HL-60/S4 (cell line): ENCODE measurements around the gene ZNF268.

Experiments
- in situ Hi-C: fragments of 300-500 bp; cut with MboI; formaldehyde crosslinking; loops from 2 replicates; pipeline ENCODE4 v1.14.3; 2022; ENCODE audit warnings: low sequenced_read_pairs

ZNF268 gene

DNA sequence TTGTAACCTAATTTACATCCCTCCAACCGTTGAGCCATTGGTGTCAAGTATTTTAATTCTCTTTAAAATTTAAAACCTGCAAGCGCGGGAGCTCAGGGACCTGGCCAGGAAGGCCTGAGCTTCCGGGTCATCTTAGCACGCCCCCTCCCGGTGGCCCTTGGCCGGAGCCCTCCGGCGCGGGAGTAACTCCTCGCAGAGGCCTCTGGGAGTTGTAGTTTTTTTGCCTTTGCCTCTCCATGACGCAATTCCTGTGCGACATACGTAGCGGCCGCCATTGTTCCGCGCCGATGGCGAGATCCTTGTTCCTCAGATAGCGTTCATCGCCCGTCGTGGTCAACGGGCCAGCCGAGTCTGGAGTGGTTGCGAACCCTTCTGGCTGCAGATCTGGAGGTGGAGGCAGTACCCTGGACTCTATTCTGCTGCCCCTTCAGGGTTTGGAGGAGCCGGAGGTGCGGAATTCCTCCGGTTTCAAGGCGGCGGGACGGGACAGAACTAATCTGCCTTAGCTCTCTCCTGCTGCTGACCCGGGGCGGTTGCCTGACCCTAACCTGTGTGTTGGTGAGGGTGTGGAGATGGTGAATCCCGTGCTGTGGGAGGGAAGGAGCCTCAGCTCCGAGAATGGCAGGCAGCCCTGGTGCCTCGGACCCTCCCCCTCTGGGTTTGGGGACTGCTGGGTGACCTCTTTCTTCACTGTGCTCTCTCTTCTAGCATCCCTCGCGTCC is at the start of gene ZNF268:
Gene ZNF268 (plus strand): TSS at position 258 of the 722 bp plus-strand sequence. CDS start 503 bp downstream, outside the sequence.
- in situ Hi-C loops: no loop called here

DNA sequence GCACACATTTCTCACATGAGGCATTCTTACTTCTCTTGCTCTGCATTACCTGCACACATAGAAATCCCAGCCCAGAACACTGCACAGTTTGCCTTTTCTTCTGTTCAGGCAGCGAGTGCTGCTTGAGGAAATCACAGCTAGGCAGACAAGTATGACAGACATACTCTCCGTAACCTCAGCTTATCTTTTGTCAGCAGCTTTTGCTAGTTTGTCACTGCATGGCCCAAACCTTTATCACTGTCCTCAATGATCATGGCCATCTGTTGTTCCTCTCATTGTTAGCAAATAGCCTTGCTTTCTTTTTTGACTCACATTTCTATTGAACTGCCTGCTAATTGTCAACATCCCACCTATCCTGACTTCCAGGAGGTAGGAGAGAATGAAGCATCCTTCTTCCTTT is 45.5 kb upstream of the ZNF268 start:
- in situ Hi-C loops: no loop called here

DNA sequence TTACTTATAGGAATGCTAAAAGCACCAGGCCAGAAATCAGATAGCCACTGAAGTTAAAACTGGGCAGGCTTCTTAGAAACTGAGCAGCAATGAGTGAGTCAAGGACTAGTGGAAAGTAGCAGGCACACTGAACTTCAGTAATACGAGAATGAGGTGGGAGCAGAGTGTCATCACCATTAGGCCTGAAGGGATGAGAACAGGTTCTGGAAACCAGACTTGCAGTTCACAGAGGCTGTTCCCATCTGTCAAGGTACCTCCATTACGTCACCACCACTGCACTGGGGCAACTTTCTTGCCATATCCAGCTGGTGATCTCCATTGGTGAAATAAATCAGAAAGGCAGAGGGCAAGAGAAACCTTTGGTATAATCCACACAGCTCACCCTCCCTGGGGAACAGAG is 35.3 kb upstream of the ZNF268 start:
- in situ Hi-C loops: no loop called here

GRCh38 chr12:133156125-133156690 is 25.1 kb upstream of the ZNF268 start:
- in situ Hi-C loops: no loop called here

DNA sequence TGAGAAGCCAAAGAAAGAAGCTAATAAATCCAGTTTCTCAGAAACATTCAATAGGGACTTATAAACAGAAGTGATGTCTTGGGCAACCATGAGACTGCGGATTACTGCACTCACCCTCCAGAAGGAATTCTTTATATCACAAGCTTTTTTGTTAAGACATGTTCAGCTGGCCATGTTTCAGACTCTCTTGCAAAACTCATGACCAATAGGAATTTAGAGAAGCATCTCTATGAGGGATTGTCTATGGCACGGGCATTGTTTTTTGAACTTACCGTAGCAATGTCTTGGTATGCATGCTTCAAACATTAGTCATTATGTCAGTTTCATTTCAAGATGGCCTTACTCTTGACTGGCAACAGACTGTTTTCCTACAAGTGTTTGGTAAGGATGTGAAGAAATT is 15.5 kb upstream of the ZNF268 start:
- in situ Hi-C loops: no loop called here

GRCh38 chr12:133172491-133172890 is 8.8 kb upstream of the ZNF268 start:
- in situ Hi-C loops: no loop called here

- in situ Hi-C loops: no loop called here
Measured at GRCh38 chr12:133174901-133175300, 6.4 kb upstream of the ZNF268 start.

DNA sequence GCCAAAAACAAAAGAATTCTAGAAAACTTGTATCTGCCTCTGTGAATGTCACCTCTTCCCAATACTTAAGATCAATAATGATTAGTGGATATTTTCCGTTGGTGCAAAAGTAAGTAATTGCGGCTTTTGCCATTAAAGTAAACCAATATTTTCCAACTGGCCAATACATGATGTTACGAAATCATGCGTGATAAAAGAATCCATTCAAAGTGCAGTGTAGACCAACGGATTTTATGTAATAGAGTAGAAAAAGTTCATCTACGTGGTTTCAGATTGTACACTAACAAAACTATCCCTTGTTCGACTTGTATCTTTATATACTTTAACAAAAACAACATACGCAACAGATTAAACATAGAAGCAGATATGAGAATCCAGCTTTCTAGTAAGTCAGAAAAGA is 626 bp upstream of the ZNF268 start:
- in situ Hi-C loops: no loop called here

- in situ Hi-C loops: no loop called here
Measured at GRCh38 chr12:133190176-133190575, 8.9 kb downstream of the ZNF268 start.

- in situ Hi-C loops: no loop called here
Measured at GRCh38 chr12:133192847-133193246, 11.6 kb downstream of the ZNF268 start.

- in situ Hi-C loops: no loop called here
Measured at GRCh38 chr12:133201888-133202287, 20.6 kb downstream of the ZNF268 start.

- in situ Hi-C loops: no loop called here
Measured at GRCh38 chr12:133202493-133203343, 21.4 kb downstream of the ZNF268 start.

DNA sequence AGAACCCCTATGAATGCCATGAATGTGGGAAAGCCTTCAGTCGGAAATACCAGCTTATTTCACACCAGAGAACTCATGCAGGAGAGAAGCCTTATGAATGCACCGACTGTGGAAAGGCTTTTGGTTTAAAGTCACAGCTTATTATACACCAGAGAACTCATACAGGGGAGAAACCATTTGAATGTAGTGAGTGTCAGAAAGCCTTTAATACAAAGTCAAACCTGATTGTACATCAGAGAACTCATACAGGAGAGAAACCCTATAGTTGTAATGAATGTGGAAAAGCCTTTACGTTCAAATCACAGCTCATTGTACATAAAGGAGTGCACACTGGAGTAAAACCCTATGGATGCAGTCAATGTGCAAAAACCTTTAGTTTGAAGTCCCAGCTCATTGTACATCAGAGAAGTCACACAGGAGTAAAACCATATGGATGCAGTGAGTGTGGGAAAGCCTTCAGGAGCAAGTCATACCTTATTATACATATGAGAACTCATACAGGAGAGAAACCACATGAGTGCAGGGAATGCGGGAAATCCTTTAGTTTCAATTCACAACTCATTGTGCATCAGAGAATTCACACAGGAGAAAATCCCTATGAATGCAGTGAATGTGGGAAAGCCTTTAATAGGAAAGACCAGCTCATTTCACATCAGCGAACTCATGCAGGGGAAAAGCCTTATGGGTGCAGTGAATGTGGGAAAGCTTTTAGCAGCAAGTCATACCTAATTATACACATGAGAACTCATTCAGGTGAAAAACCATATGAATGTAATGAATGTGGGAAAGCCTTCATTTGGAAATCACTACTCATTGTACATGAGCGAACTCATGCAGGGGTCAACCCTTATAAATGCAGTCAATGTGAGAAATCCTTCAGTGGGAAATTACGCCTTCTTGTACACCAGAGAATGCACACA is 22.3 kb downstream of the ZNF268 start:
- in situ Hi-C loops: no loop called here

GRCh38 chr12:133204264-133204603 is 22.9 kb downstream of the ZNF268 start:
- in situ Hi-C loops: no loop called here

DNA sequence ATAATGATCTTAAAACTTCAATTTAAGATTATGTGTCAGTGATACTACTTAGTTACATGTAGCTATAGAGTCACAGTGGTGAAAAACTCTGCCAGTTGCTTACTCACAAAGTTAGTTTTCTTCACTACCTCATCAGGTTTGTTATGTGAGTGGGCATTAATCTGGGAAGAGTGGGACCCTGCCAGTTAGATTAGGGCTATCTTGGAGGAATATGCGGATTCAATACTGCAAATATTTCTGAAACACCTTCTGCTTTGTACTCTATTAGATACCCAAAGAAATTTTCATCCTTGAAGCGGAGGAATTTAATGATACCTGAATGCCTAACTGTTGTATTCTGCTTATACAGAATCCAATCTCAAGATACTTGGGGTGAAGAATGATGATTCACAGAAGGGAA is 25.1 kb downstream of the ZNF268 start:
- in situ Hi-C loops: no loop called here

GRCh38 chr12:133215724-133216123 is 34.4 kb downstream of the ZNF268 start:
- in situ Hi-C loops: no loop called here

DNA sequence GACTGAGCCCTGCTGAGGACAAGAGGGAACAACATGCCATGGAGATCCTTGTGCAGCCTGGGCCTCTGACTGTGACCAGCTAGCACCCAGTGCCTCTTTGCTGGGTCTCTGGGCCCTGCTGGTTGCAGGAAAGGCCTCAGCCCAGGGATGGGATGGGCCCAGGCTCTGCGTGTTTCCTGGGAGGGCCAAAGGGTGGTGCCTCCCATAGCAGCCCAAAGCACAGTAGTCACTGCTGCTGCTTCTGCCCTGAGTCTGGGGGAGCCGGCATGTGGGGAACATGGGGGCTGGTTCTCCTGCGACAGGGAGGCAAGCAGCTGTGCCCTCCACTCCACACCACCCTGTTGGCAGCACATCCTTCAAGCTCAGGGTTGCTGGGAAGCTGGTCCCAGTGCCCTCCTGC is 35.9 kb downstream of the ZNF268 start:
- in situ Hi-C loops: no loop called here

GRCh38 chr12:133220521-133220920 is 39.2 kb downstream of the ZNF268 start:
- in situ Hi-C loops: no loop called here

- in situ Hi-C loops: no loop called here
Measured at GRCh38 chr12:133221241-133221640, 39.9 kb downstream of the ZNF268 start.

DNA sequence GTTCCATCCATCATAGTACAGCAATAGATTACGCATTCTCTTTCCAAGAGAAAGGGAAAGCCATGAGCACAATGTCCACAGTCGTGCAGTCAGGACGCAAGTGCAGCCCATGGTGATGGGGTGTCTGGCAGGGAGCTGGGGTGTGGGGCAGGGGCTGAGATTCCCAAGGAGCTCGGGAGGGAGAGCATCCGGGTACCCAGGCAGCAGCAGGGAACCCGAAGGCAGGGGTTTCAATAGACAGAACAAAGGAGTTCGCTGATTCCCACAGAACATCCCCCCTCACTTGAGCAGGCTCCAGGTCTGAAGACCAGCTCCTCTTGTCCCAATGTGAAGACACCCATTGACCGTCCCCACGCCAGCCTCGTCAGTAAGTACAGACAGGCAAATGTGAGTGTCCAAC is 40.9 kb downstream of the ZNF268 start:
- in situ Hi-C loops: no loop called here

DNA sequence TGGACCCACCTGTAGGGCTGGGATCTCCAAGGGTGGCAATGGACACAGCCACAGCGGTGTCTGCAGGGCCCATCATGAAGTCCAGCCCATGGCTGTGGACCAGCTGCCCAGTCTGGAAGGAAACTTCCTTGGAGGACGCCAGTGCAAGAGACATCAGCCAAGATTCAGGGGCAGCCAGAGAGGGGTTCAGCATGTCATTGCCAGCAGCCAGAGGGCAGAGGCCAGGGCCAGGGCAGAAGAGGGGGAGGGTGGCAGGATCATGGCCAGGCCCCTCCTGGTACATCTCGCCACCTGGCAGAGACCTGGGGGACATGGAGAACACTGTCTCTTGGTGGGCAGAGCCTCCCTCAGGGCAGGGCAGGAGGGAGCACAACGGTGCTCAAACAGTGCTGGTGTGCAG is 44.2 kb downstream of the ZNF268 start:
- in situ Hi-C loops: no loop called here
